Right atrium auricular region (tissue), 2 donors: ENCODE measurements around the gene XRCC6. TPM values are rescaled to one million over a fixed set of nuclear protein-coding genes. Genes with fewer than 3 reads are reported as not detected.

ENCODE experiments used
- DNase-seq: peaks from one replicate; pipeline ENCODE4 v3.0.0-alpha.2; 2019; ENCODE audit warnings: low spot score
- H3K27ac ChIP-seq, 2 donors: fragments of 200-600 bp; sonication (generic); 1 replicate in 1 of 2; 2 replicates in 1 of 2; pipeline ENCODE4 v1.5.1; 2016 to 2019
- H3K27me3 ChIP-seq, 2 donors: fragments of 200-600 bp; sonication (generic); one replicate each; pipeline versions ENCODE4 v1.5.1 to v1.6.0; 2017 to 2019
- H3K36me3 ChIP-seq: fragments of 200-600 bp; sonication (generic); one replicate; pipeline ENCODE4 v1.5.1; 2016
- H3K4me1 ChIP-seq, 2 donors: fragments of 200-600 bp; sonication (generic); one replicate each; pipeline versions ENCODE4 v1.5.1 to v1.6.0; 2017 to 2019
- H3K4me3 ChIP-seq, 2 donors: fragments of 200-600 bp; sonication (generic); 1 replicate in 1 of 2; 2 replicates in 1 of 2; pipeline ENCODE4 v1.5.1; 2017 to 2019; ENCODE audit warnings: mild to moderate bottlenecking in 1 of 2, moderate library complexity in 1 of 2
- H3K9me3 ChIP-seq, 2 donors: fragments of 200-600 bp; sonication (generic); one replicate each; pipeline ENCODE4 v1.5.1; 2019
- total RNA-seq, 2 donors: library from RNA; depleted of rRNA; stranded (reverse); fragments of >200 nt; gene quantifications; one replicate each; pipeline ENCODE4 v1.1.0, GENCODE V29; 2016
- TF ChIP-seq, protein P1 (sequence below), 2 donors: fragments of 200-600 bp; sonication (generic); IDR thresholded peaks; one replicate each; pipeline ENCODE4 v1.5.1; 2019; ENCODE audit warnings: antibody characterized with exemption in 2 of 2

XRCC6 gene
- total RNA-seq, 2 donors from 2014 or later, result 161 to 174 TPM

GRCh38 chr22:41647771-41648170 is 26.7 kb downstream of the XRCC6 start:
- Histone ChIP-seq H3K9me3 (no peaks in the 10 kb centered on the region), H3K36me3 (peaks cover 65% of the 10 kb centered on the region), H3K27me3 (no peaks in the 10 kb centered on the region), H3K27ac (no peak overlapping the region), H3K4me1 (no peaks in the 10 kb centered on the region), H3K4me3 (no peak overlapping the region)
- DNase-seq, result no peak
- TF ChIP-seq, protein P1, sequence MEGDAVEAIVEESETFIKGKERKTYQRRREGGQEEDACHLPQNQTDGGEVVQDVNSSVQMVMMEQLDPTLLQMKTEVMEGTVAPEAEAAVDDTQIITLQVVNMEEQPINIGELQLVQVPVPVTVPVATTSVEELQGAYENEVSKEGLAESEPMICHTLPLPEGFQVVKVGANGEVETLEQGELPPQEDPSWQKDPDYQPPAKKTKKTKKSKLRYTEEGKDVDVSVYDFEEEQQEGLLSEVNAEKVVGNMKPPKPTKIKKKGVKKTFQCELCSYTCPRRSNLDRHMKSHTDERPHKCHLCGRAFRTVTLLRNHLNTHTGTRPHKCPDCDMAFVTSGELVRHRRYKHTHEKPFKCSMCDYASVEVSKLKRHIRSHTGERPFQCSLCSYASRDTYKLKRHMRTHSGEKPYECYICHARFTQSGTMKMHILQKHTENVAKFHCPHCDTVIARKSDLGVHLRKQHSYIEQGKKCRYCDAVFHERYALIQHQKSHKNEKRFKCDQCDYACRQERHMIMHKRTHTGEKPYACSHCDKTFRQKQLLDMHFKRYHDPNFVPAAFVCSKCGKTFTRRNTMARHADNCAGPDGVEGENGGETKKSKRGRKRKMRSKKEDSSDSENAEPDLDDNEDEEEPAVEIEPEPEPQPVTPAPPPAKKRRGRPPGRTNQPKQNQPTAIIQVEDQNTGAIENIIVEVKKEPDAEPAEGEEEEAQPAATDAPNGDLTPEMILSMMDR (IDR thresholded peaks at IDR 0.05), result no peak

GRCh38 chr22:41648432-41648831 is 27.3 kb downstream of the XRCC6 start:
- H3K36me3 ChIP-seq, result peaks cover 65% of the 10 kb centered on the region
- no peaks in the 10 kb centered on the region for H3K9me3 ChIP-seq
- no peak overlapping the region for H3K4me3 ChIP-seq
- TF ChIP-seq, protein P1 (IDR thresholded peaks at IDR 0.05), result no peak
- H3K4me1 ChIP-seq, result no peaks in the 10 kb centered on the region
- H3K27me3 ChIP-seq, result no peaks in the 10 kb centered on the region
- DNase-seq, result no peak
- no peak overlapping the region for H3K27ac ChIP-seq

DNA sequence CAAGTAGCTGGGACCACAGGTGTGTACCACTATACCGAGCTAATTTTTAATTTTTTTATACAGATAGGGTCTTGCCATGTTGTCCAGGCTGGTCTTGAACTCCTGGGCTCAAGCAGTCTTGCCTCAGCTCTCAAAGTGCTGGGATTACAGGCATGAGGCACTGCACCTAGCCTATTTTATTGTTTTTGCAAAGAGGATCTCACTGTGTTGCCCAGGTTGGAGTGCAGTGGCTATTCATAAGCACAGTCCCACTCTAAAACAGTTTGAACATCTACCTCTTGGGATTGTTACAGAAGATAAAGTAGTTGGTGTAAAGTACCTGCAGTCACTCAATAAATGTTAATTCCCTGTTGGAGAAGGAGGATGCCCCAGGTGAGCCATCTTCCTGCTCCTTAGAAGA is 29.1 kb downstream of the XRCC6 start:
- no peak overlapping the region for H3K4me3 ChIP-seq
- peaks cover 82% of the 10 kb centered on the region for H3K36me3 ChIP-seq
- no peaks in the 10 kb centered on the region for H3K4me1 ChIP-seq
- no peak overlapping the region for H3K27ac ChIP-seq
- no peak for DNase-seq
- no peaks in the 10 kb centered on the region for H3K27me3 ChIP-seq
- TF ChIP-seq, protein P1 (IDR thresholded peaks at IDR 0.05), result no peak
- H3K9me3 ChIP-seq, result no peaks in the 10 kb centered on the region

- Histone ChIP-seq H3K27me3 (no peaks in the 10 kb centered on the region), H3K9me3 (no peaks in the 10 kb centered on the region), H3K27ac (no peak overlapping the region), H3K4me1 (no peaks in the 10 kb centered on the region), H3K36me3 (peaks cover 88% of the 10 kb centered on the region), H3K4me3 (no peak overlapping the region)
- TF ChIP-seq, protein P1 (IDR thresholded peaks at IDR 0.05), result no peak
- DNase-seq, result no peak
Observed at GRCh38 chr22:41650821-41651220, 29.7 kb downstream of the XRCC6 start.

DNA sequence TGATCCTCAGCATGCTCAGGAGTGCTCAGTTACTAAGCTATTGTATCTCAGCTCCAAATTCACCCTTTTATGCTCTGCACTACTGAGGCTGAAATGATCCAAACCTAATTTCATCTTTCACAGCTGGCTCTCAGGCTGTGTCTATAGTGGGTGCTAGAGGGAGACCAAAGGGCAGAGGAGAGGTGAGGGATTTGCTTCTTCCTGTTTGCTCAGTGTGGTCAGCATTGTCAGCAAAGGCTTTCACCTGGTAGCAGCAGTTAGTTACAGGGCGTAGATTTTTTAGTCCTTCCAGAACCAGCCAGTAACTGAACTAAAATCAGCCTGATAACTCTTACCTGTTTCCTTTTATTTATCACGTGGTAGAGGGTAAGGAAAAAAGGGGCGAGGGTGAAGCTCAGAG is 33.2 kb downstream of the XRCC6 start:
- no peak for DNase-seq
- no peak overlapping the region for H3K27ac ChIP-seq
- no peak overlapping the region for H3K4me3 ChIP-seq
- peaks cover 0 to 2% of the 10 kb centered on the region in 2 donors for H3K4me1 ChIP-seq
- no peaks in the 10 kb centered on the region for H3K9me3 ChIP-seq
- no peaks in the 10 kb centered on the region for H3K27me3 ChIP-seq
- TF ChIP-seq, protein P1 (IDR thresholded peaks at IDR 0.05), result no peak
- peaks cover 94% of the 10 kb centered on the region for H3K36me3 ChIP-seq

GRCh38 chr22:41656556-41656955 is 35.5 kb downstream of the XRCC6 start:
- peak overlapping the region; percentile 14 to 18 for H3K27ac ChIP-seq

More at GRCh38 chr22:41656556-41656955, 35.5 kb downstream of the XRCC6 start:
- peaks cover 0 to 20% of the 10 kb centered on the region in 2 donors for H3K4me1 ChIP-seq
- no peaks in the 10 kb centered on the region for H3K27me3 ChIP-seq
- H3K36me3 ChIP-seq, result peaks cover 95% of the 10 kb centered on the region
- no peak for DNase-seq
- H3K9me3 ChIP-seq, result no peaks in the 10 kb centered on the region
- no peak overlapping the region for H3K4me3 ChIP-seq
- TF ChIP-seq, protein P1 (IDR thresholded peaks at IDR 0.05), result no peak
